IPS-20b (cell line): ENCODE results near the gene PLEKHG7.

Experiments
- H3K27ac ChIP-seq: one replicate; pipeline ENCODE4 v1.5.1; 2013; ENCODE audit warnings: low read length
- H3K27me3 ChIP-seq: 2 replicates; pipeline ENCODE4 v1.6.1; 2013; ENCODE audit warnings: mild to moderate bottlenecking, low read length, inconsistent platforms; ENCODE audit not compliant: insufficient read depth
- H3K36me3 ChIP-seq: 2 replicates; pipeline ENCODE4 v1.6.1; 2013; ENCODE audit warnings: low read depth, mild to moderate bottlenecking, inconsistent platforms, low read length, moderate library complexity; ENCODE audit not compliant: insufficient read depth
- H3K4me1 ChIP-seq: 2 replicates; pipeline ENCODE4 v1.6.1; 2013; ENCODE audit warnings: mild to moderate bottlenecking, control low read depth, inconsistent platforms, low read length, moderate library complexity; ENCODE audit not compliant: insufficient read depth
- H3K4me3 ChIP-seq: 2 replicates; pipeline ENCODE4 v1.5.1; 2013; ENCODE audit warnings: mild to moderate bottlenecking, low read length, inconsistent platforms
- H3K9ac ChIP-seq: 2 replicates; pipeline ENCODE4 v1.6.1; 2013; ENCODE audit warnings: low read depth, mild to moderate bottlenecking, inconsistent platforms, low read length, moderate library complexity
- H3K9me3 ChIP-seq: 2 replicates; pipeline ENCODE4 v1.6.1; 2013; ENCODE audit warnings: mild to moderate bottlenecking, low read depth, low read length, inconsistent platforms; ENCODE audit not compliant: insufficient read depth

PLEKHG7 gene

DNA sequence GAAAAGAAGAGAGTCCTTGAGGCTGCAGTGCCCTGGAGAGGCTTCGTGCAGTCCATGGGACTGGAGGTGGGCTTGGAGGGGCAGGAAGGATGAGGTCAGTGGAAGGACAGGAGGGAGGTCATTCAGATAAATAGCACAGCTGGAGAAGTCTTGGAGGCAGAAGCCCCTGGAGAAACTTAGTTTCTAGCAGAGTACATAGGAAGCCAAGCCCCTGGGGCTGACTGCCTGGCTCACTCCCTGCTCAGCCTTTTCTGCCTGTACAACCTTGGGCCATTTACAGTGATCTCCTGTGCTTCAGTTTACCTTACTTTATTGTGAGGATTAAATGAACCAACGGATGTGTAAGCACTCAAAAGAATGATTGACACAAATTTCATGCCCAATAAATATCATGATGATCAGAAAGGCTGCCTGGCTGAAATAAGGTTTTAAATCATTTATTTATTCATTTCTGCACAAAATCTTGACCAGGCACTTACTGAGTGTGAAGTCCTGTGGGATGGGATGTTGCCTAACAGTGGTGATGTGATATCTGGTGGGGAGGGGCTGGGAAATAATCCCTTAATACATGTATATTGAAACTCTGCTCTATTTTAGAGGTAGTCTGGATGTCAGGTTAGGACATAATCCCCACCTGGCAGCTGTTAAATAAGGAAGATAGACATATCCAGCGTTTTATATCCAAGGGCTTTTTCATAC lies 54.3 kb downstream of the PLEKHG7 start:
- Histone ChIP-seq H3K9ac (no peak overlapping the region), H3K36me3 (no peaks in the 10 kb centered on the region), H3K4me3 (no peak overlapping the region), H3K4me1 (peaks cover 4% of the 10 kb centered on the region; the same call in 1 of the 2 replicates), H3K9me3 (no peaks in the 10 kb centered on the region), H3K27me3 (no peaks in the 10 kb centered on the region), H3K27ac (no peak overlapping the region)

DNA sequence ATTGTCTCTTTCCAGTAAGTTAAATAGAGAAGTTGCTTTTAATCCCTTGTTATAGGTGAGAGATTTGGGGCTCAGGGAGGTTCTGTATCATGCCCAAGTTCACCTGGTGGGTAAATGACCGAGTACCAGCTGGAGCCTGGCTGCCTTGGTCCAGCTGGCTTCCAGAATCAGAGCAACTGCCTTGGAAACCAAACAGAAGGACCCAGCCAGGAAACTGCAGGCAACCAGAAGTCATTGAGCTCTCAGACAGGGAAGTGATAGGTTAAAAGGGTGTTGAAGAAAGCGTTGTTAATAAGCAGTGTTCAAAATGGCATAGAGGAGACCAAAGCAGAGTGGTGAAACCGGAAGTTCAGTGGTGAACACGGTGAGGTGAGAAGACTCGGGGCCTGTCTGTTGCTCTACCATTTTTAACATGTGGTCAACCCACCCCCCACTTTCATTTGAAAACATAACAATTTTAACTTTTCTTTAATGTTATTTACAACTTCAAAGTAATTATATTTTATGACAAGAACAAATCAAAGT lies 54.9 kb downstream of the PLEKHG7 start:
- H3K27me3 ChIP-seq, result no peaks in the 10 kb centered on the region
- no peak overlapping the region for H3K4me3 ChIP-seq
- H3K4me1 ChIP-seq, result peaks cover 4% of the 10 kb centered on the region; the same call in 1 of the 2 replicates
- H3K27ac ChIP-seq, result no peak overlapping the region
- H3K9ac ChIP-seq, result no peak overlapping the region
- no peaks in the 10 kb centered on the region for H3K9me3 ChIP-seq
- H3K36me3 ChIP-seq, result no peaks in the 10 kb centered on the region

DNA sequence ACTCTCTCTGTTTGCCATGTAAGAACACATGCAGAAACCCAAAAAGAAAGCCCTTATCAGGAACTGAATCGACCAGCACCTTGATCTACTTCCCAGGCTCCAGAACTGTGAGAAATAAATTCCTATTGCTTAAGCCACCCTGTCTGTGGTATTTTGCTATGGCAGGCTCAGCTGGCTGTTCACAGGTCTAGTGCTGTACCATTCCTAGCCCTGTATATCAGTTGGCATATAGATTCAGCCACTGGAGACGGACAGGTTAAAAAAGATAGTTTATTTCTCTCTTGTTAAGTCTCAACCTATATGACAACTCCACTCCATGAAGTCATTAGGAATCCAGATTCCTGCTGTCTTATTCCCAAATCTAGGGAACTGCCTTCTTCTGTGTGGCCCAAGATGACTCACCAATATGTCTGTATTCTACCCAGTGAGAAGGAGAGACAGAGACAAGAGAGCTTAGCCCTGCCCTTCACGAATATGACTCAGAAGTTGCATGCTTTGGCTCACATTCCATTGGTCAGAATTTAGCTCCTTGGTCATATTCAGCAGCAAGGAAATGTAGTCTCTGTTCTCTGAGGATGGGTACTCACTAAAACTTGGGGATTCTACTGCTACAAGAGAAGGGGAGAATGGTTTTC lies 57.0 kb downstream of the PLEKHG7 start:
- Histone ChIP-seq H3K4me1 (peaks cover 4% of the 10 kb centered on the region; the same call in 1 of the 2 replicates), H3K9ac (no peak overlapping the region), H3K36me3 (no peaks in the 10 kb centered on the region), H3K27ac (no peak overlapping the region), H3K4me3 (no peak overlapping the region), H3K27me3 (no peaks in the 10 kb centered on the region), H3K9me3 (no peaks in the 10 kb centered on the region)

DNA sequence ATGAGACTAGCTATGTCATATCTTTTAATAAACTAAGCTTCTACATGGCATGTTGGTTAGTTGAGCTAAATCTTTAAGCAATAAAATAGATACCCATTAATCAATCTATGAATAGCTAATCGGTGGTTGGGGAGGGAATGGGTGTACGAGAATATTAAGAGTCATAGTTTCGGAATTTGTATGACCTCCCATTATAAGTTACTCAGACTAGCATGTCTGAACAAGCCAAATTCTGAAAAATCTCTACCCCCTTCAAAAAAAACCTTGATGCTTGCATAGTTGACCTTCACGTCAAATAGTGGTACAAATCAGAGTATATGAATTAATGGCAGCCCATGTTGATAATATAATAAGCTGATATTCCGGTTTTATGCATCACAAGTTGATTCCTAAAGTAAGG lies 60.0 kb downstream of the PLEKHG7 start:
- Histone ChIP-seq H3K4me1 (peaks cover 9% of the 10 kb centered on the region), H3K27ac (no peak overlapping the region), H3K9ac (no peak overlapping the region), H3K27me3 (no peaks in the 10 kb centered on the region), H3K4me3 (no peak overlapping the region), H3K36me3 (no peaks in the 10 kb centered on the region), H3K9me3 (no peaks in the 10 kb centered on the region)

DNA sequence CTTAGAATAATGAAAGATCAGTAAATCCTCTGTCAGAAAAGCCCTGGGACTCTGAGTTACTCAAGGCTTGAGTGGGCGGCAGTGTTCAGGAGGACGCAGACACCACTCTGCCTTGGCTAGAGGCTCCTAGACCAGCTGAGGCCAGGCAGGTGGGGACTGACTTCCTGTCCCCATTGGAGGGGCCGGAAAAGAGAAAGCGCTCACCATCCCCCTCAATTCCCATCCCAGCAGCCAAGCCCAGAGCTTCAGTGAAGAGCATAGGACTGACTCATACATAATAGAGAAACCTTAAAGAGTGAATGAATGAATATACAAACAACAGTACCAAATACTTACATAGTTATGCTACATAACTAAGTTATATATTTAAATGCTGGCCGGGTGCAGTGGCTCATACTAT lies 62.0 kb downstream of the PLEKHG7 start:
- peaks cover 9% of the 10 kb centered on the region for H3K4me1 ChIP-seq
- no peaks in the 10 kb centered on the region for H3K9me3 ChIP-seq
- no peak overlapping the region for H3K9ac ChIP-seq
- no peak overlapping the region for H3K4me3 ChIP-seq
- H3K27me3 ChIP-seq, result no peaks in the 10 kb centered on the region
- no peak overlapping the region for H3K27ac ChIP-seq
- no peaks in the 10 kb centered on the region for H3K36me3 ChIP-seq

DNA sequence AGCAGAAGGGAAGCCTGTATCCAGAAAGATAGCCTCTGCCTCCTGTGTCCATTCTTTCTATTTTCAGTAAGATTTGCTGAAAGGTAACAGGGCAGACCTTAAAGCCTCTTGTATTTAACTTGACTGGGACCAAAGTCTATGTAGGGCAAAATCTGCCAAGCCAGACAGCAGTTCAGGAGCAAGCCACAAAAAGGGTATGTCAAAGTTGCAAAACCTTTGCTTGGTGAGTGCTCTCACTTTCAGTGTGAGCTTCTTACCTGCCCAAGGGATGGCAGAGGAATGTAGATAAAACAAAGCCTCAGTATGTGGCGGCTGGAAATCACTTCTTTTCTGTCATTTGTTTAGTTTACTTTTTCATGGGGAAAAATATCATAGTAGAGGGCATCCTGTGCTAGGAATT lies 63.1 kb downstream of the PLEKHG7 start:
- no peak overlapping the region for H3K27ac ChIP-seq
- H3K9ac ChIP-seq, result no peak overlapping the region
- no peaks in the 10 kb centered on the region for H3K36me3 ChIP-seq
- no peak overlapping the region for H3K4me3 ChIP-seq
- H3K9me3 ChIP-seq, result no peaks in the 10 kb centered on the region
- H3K4me1 ChIP-seq, result peaks cover 9% of the 10 kb centered on the region
- H3K27me3 ChIP-seq, result no peaks in the 10 kb centered on the region

DNA sequence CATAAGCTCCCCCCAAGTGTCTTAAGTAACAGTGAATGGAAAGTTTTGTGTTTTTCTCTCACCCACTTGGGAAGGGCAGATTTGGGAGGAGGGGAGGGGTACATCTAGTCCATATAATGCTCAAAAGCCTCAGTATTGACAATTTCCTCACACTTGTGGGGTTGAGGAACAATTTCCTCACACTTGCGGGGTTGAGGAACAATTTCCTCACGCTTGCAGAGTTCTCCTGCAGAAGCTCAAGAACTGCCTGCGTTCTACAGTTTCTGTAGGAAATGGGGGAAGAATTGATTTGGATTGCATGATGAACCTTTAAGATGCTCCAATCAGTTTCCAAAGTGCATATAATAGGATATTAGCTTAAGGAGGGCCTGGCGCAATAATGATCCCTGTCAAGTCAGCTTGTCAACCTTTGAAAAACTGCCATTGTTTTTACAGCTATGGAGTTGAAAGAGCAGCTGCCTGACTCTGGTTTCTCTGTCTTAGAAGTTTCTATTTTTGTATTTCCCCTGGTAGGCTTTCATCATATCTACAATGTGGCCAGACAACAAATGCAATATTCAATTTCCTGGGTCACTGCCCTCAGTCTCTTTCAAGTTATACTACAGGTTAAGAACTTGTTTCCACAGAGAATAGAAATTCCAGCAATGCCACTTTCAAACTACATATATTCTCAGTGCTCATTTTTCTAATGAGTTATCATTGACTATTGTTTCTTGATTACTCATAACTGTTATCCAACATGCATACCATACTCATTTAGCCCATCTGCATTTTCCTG lies 66.5 kb downstream of the PLEKHG7 start:
- no peak overlapping the region for H3K27ac ChIP-seq
- no peaks in the 10 kb centered on the region for H3K27me3 ChIP-seq
- H3K4me1 ChIP-seq, result peaks cover 5% of the 10 kb centered on the region; the same call in 1 of the 2 replicates
- no peak overlapping the region for H3K9ac ChIP-seq
- H3K36me3 ChIP-seq, result no peaks in the 10 kb centered on the region
- no peaks in the 10 kb centered on the region for H3K9me3 ChIP-seq
- H3K4me3 ChIP-seq, result no peak overlapping the region

DNA sequence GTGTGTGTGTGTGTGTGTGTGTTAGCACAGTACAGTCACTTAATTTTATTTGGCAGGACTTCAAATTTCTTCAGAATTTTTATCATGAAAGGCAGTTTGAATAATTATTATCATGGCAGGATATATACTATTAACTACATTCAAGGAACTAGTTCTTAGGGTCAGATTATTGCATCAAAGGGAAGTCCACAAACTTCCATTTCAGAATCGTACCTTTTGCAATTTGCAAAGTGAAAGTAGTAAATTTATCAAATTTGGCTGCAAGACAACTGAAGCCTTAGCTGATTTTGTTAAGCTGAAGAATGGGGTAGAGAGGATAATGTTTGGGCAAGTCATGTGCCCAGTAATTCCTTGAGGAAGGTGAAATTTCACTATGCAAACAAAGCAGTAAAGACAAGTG lies 68.2 kb downstream of the PLEKHG7 start:
- Histone ChIP-seq H3K4me1 (peaks cover 2% of the 10 kb centered on the region; the same call in 1 of the 2 replicates), H3K27me3 (no peaks in the 10 kb centered on the region), H3K36me3 (peaks cover 5% of the 10 kb centered on the region; the same call in 1 of the 2 replicates), H3K27ac (no peak overlapping the region), H3K9ac (no peak overlapping the region), H3K4me3 (no peak overlapping the region), H3K9me3 (no peaks in the 10 kb centered on the region)

DNA sequence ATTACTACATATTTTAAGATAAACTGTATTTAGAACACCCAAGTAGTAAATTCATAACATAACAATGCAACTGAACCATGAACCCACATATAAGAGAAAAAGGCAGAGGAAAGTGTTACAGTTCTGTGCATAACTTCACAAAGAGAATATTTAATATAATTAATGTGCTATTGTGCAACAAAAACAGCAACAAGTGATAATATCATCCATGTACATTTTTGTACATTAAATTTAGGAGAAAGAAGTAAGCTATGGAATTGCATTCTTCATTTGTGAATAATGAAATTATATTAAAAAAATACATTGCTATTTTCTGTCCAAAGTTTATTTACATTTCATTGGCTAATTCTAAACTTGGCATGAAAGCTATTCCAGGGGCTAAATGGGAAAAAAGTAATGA lies 72.6 kb downstream of the PLEKHG7 start:
- H3K4me1 ChIP-seq, result peaks cover 15% of the 10 kb centered on the region; the same call in 1 of the 2 replicates
- H3K9me3 ChIP-seq, result no peaks in the 10 kb centered on the region
- H3K27ac ChIP-seq, result no peak overlapping the region
- H3K4me3 ChIP-seq, result no peak overlapping the region
- H3K36me3 ChIP-seq, result peaks cover 17% of the 10 kb centered on the region
- no peaks in the 10 kb centered on the region for H3K27me3 ChIP-seq
- no peak overlapping the region for H3K9ac ChIP-seq

DNA sequence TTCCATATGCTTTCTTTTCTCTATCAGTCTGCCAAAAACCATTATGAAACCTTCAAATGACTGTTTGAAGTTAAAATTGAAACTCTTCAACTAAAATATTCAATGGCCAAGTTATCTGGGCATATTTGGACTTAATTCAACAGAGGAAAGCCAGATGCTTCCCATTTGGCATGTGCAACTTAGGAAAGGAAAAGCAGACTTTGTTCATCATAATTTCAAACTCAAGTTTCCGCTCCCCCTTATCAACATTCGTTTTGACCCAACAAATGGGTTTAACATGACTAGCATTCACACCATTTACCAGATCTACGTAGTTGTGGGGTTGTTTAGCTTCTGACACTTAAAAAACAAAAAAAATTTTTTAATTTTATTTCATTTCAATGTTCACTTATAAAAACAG lies 75.7 kb downstream of the PLEKHG7 start:
- H3K9me3 ChIP-seq, result no peaks in the 10 kb centered on the region

DNA sequence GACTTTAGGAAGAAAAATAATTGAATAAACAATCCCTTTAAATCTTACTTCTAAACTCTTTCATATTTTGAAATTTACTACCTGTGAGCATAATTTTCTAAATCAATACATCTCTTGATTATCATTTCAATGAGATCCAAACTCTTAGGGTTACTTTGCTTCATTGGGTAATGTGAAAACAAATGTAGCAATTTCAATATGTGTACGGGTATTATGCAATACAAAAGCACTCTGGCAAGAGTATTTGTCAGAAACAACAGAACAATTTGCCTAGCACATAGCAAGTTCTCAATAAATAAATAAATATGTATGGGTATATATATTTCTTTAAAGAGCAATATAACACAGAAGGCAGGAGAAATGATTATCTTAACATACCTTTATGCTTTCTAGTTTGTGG lies 77.1 kb downstream of the PLEKHG7 start:
- no peak overlapping the region for H3K27ac ChIP-seq
- H3K9me3 ChIP-seq, result no peaks in the 10 kb centered on the region
- peaks cover 17% of the 10 kb centered on the region for H3K36me3 ChIP-seq
- no peaks in the 10 kb centered on the region for H3K27me3 ChIP-seq
- H3K4me1 ChIP-seq, result peaks cover 15% of the 10 kb centered on the region; the same call in 1 of the 2 replicates
- H3K9ac ChIP-seq, result no peak overlapping the region
- no peak overlapping the region for H3K4me3 ChIP-seq

More for the DNA sequence above, 75.7 kb downstream of the PLEKHG7 start:
- Histone ChIP-seq H3K4me1 (peaks cover 15% of the 10 kb centered on the region; the same call in 1 of the 2 replicates), H3K27ac (no peak overlapping the region), H3K27me3 (no peaks in the 10 kb centered on the region), H3K36me3 (peaks cover 17% of the 10 kb centered on the region), H3K4me3 (no peak overlapping the region), H3K9ac (no peak overlapping the region)
